Endometrial microvascular endothelial cells (primary cell): Measurements from ENCODE around the gene MAST3. TPM values are rescaled to one million over a fixed set of nuclear protein-coding genes. Genes with fewer than 3 reads are reported as not detected.
"Not testable (repeated sequence)": the region's sequence is repeated elsewhere in the genome, so short reads cannot be mapped to it uniquely, and the experiment has no call there.

Source experiments
- in situ Hi-C: cut with HindIII; loops from 2 replicates; pipeline ENCODE4 v1.10.0; 2017; ENCODE audit warnings: low sequenced_read_pairs, low pct_unique_long_range_greater_than_20kb; ENCODE audit errors: inconsistent ontology term
- total RNA-seq: library from RNA; depleted of rRNA; stranded (reverse); fragments of >200 nt; gene quantifications from one replicate; pipeline ENCODE4 v1.2.3, GENCODE V29; 2015; ENCODE audit errors: inconsistent ontology term

The MAST3 gene
- total RNA-seq, 1 donor from 2014 or later, result 4.2 TPM

- in situ Hi-C loops, result no loop called here
Measured at GRCh38 chr19:18083929-18084684, 13.5 kb upstream of the MAST3 start.

DNA sequence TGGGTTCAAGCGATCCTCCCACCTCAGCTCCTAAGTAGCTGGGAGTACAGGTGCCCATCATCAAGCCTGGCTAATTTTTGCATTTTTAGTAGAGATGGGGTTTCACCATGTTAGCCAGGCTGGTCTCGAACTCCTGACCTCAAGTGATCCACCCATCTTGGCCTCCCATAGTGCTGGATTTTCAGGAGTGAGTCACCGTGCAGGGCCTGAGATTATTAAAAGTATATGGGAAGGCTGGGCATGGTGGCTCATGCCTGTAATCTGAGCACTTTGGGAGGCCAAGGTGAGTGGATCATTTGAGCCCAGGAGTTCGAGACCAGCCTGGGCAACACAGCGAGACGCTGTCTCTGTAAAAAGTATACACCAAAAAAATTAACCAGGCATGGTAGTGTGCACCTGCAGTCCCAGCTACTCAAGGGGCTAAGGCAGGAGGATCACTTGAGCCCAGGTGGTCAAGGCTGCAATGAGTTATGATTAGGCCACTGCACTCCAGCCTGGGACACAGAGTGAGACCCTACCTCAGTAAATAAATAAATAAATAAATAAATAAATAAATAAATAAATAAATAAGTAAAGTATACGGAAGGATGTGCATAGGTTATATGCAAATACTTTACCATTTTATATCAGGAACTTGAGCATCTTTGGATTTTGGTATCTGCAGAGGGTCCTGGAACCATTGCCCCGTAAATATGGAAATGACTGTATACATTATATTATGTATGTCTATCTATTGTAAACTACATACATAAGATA lies 11.7 kb upstream of the MAST3 start:
- in situ Hi-C loops, result no loop called here

DNA sequence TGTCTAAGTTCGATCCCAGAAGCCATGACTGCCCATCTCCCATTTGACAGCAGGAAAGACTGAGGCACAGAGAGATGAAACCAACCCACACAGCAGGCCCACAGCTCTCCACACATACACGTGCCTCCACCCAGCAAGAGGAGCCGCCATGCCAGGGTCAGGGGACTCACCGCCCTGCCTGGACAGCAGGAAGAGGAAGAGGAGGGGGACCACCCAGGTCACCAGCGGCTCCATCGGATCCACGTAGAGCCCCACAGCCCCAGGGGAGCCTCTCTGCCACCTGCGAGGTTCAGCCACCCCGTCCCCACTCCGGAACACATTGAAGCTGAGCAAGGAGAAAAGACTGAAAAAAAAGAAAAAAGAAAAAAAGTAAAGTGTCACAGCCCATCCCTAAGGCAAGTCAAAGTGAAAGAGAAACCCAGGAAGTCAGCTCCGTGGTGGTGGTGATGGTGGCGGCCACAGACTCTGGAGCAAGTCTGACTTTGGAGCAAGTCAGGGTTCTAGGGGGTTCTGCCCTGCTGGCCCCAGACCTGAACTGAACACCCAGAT lies 10.9 kb upstream of the MAST3 start, which contains the start of gene IL12RB1:
Gene IL12RB1, minus strand, starts transcription at position 345 of the 549 bp plus-strand sequence. Its CDS starts 111 bp downstream, at position 234.
- in situ Hi-C loops, result no loop called here

GRCh38 chr19:18089096-18089541 lies 8.5 kb upstream of the MAST3 start:
- in situ Hi-C loops, result not testable (repeated sequence)

DNA sequence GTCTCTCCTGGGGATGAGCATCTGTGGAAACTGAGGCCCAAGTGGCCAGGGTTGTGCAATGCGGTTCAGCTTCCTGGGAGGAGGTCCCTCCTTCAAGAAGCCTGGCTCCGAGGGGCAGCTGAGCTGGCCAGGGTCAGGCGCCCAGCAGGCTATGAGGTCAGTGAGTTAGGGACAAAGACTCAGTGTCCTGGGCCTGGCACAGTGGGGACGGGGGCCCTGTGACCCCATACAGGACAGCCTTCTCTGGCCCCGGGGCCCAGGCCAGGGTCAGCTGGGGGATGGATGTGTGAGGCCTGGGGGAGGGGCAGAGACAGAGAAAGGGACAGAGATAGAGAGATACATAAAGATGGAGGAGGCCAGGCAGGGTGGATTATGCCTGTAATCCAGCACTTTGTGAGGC lies 7.9 kb upstream of the MAST3 start:
- in situ Hi-C loops, result no loop called here

GRCh38 chr19:18090545-18091216 lies 6.9 kb upstream of the MAST3 start:
- in situ Hi-C loops, result no loop called here

GRCh38 chr19:18091217-18091608 lies 6.4 kb upstream of the MAST3 start:
- in situ Hi-C loops, result no loop called here

- in situ Hi-C loops, result no loop called here
Measured at GRCh38 chr19:18093439-18094161, 4.0 kb upstream of the MAST3 start.

DNA sequence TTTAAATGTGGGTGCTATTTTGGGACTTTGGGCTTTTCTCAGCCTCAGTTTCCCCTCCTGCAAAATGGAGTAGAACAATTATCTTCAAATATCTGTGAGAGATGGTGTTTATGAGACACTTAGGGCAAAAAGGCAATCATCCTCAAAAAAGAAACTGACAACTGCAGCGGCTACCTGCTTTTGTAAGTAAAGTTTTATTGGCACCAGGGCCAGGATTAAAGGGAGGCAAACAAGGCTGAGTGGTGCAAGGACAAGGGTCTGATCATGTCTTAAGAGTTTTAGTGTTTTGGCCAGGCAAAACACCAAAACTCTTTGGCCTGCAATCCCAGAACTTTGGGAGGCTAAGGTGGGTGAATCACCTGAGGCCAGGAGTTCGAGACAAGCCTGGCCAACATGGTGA lies 1.3 kb upstream of the MAST3 start:
- in situ Hi-C loops, result no loop called here

DNA sequence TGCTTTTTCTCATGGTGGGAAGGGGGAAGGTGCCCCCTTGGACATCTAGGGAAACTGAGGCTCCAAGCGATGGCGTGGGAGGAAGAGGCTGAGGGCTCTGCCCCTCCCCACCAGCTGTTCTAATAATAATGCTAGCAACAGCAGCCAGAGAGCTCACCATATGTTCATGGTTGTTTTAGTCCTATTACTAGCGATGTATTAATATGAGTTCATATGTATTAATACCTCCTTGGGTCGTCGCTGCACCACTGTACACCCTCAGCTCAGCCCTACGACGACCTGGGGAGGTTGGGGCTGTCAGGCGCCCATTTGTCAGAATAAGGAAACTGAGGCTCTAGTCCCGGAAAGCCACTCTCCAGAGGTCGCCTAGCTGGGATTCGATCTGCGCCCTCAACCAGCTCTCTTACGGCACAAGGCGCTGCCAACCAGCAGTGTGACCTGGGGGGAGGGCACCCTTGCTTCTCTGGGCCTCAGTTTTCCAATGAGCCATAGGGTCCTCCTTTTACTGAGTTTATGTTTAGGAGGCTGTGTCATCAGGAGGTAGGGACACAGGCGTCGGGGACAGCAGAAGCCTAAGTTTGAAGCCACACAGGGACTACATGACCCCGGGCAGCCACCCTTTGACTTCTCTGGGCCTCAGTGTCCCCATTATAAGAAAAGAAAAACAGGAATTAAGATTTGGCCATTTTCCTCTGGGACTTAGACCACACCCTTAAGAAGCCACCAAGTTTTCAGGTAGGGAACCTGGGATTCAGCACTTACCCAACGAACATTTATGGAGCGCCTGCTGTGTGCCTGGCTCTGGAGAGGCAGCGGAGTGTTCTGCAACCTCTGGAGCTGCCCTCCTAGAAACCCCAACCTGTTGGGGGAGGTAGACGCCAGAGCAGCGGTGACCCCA lies 664 bp downstream of the MAST3 start:
- in situ Hi-C loops, result no loop called here

- in situ Hi-C loops, result no loop called here
Measured at GRCh38 chr19:18098891-18099622, 1.5 kb downstream of the MAST3 start.

GRCh38 chr19:18099623-18099995 lies 2.0 kb downstream of the MAST3 start:
- in situ Hi-C loops, result no loop called here

DNA sequence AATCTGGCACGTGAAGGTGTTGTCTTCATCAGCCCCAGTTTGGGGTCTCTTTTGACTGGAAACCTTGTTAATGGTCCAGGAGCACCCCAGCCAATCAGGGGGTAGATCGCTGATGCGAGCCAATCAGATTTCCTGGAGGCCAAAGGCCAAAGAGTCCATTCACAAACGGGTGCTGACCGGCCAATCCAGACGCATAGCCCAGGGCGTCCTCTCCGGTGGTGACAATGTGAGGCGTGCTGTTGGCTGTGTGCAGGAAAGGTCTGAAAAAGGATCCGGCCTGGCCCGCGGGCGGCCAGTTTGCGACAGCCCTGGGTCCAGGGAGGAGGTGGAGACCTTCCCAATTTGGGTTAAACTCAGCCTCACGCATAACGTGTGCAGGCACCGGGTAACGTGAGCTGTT lies 3.1 kb downstream of the MAST3 start:
- in situ Hi-C loops, result no loop called here

DNA sequence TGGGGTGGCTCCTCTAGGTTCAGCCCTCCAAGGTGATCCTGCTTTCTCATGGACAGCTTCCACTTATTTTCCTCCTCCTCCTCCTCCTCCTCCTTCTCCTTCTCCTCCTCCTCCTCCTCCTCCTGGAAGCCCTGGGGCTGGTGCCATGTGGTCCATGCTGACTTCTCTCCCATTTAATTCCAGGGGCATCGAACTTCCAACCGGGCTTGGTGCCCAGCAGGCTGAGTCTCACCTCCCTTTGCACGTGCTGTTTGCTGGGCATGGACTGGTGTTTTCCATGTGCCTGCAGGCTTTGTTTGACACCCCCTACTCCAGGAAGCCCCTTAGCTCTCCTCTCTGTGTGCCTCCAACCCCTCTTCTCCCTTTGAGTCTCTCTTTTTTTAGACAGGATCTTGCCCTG lies 3.7 kb downstream of the MAST3 start:
- in situ Hi-C loops, result no loop called here

DNA sequence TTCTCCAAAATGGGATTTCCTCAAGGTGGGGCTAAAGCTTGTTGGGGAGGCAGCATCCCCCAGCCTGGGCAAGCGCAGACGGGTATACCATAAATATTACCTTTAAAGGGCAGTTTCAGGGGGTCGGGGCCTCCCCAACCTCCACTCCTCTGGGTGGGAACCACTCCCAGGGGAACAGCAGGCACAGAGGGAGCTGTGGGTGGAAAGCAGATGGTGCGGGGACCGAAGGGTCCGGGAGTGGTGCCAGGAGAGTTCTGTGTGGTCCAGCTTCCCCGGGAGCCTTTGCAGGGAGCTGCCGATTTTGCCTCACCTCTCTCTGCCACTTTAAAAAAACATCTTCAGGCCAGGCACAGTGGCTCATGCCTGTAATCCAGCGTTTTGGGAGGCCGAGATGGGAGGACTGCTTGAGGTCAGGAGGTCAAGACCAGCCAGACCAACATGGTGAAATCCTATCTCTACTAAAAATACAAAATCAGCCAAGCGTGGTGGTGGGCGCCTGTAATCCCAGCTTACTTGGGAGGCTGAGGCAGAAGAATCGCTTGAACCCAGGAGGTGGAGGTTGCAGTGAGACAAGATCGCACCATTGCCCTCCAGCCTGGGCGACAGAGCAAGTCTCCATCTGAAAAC lies 5.5 kb downstream of the MAST3 start:
- in situ Hi-C loops, result no loop called here

DNA sequence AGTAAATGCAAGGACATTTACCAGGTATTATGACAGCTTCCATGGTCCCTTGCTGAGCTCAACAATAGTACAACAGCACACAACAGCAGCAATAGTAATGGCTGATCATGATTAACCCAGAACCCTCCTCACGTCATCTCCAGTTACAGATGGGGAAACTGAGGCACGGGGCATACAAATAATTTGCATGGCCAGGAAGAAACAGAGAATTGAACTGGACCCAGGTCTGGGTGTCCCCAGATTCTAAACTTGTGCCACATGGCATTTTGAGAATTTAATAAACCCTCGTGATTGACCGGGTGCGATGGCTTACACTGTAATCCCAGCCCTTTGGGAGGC lies 7.2 kb downstream of the MAST3 start:
- in situ Hi-C loops, result no loop called here

DNA sequence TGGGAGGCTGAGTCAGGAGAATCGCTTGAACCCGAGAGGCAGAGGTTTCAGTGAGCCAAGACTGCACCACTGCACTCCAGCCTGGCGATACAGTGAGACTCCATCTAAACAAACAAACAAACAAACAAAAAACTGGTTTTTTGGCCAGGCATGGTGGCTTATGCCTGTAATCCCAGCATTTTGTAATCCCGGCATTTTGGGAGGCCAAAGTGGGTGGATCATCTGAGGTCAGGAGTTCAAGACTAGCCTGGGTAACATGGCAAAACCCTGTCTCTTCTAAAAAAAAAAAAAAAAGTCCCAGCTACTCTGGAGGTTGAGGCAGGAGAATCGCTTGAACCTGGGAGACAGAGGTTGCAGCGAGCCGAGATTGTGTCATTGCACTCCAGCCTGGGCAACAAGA lies 7.7 kb downstream of the MAST3 start:
- in situ Hi-C loops, result not testable (repeated sequence)
